ENCODE data around the gene MARCHF9.
"Not testable (repeated sequence)": the region's sequence is repeated elsewhere in the genome, so short reads cannot be mapped to it uniquely, and the experiment has no call there.

MARCHF9 gene

DNA sequence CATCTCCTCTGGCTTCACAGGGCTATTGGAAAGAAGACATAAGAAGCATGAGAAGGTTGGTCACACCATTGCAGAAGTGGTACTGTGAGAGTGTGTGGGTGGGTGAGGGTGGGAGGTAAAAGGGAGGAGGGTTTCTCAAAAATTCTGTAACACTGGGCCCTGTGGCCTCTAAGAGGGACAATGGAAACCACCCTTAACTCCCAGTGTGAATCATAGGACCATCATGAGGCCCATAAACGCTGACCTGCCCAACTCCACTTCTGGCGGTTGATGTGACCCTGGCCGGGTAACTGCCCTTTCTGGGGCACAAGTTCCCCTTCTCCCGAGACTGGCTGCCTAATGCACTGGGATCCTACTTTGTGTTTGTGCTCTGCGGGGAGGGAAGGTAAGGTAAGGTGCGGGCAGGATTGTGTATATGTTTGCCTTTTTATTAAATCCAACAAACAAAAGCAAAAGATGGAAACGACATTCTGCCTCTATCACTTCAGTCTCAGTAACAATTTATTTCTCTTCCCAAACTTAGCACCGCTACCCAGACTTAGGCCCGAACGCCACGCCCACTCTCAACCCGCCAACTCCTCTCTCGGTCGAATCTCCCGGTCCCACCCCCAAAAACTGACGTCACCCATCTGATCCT, 16.5 kb downstream of the MARCHF9 start:
- DNase-seq (ENCODE audit: low spot score) = peak; percentile 69

- peak; percentile 93 for DNase-seq (ENCODE audit: low spot score)
Measured at GRCh38 chr12:57771873-57772428, 17.0 kb downstream of the MARCHF9 start, which contains the start of gene METTL1. TSS of gene METTL1 (minus strand) at chr12:57772105. CDS start at chr12:57772083, 22 bp downstream.

- DNase-seq (ENCODE audit: low spot score) = no peak
Measured at GRCh38 chr12:57772429-57773322, 17.8 kb downstream of the MARCHF9 start, which contains the start of gene EEF1AKMT3. TSS of gene EEF1AKMT3 (plus strand) at chr12:57772614. CDS start at chr12:57772725, 111 bp downstream.

GRCh38 chr12:57774634-57775033, 19.7 kb downstream of the MARCHF9 start:
- DNase-seq (ENCODE audit: low spot score) = not testable (repeated sequence)

DNA sequence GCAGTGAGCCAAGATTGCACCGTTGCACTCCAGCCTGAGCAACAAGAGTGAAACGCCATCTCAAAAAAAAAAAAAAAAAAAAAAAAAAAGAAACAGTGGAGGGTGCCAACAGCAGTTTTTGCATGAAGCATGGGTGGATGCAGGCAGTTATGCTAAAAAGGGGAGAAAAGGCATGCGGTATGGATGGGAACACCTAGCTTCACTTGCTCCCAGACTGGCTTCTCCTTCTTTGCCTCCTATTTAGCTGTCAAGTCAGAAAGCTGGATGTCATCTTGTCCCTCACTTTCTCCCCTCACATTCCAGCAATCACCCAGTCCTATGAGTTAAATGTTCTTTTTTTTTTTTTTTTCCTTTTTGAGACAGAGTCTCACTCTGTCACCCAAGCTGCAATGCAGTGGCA, 20.1 kb downstream of the MARCHF9 start:
- DNase-seq (ENCODE audit: low spot score) = no peak

- DNase-seq (ENCODE audit: low spot score) = no peak
Measured at GRCh38 chr12:57775563-57776246, 20.8 kb downstream of the MARCHF9 start.

DNA sequence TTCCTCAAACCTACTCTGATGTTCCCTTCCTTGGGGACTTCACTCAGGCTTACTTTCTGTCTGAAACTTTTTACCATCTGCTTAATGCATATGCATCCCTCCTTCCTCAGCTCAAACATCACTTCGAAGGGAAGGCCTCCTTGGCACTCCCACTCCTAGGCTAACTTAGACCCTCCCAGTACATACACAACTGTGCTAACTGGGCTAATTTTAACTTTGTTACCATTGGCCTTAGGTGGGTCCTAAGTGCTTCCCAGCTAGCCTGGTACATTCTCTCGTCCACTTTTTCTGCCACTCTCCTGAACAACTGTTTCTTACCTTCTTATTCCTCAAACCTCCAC, 21.3 kb downstream of the MARCHF9 start:
- no peak for DNase-seq (ENCODE audit: low spot score)

- DNase-seq (ENCODE audit: low spot score) = no peak
Measured at GRCh38 chr12:57777367-57777766, 22.5 kb downstream of the MARCHF9 start.

GRCh38 chr12:57777911-57778310, 23.0 kb downstream of the MARCHF9 start:
- DNase-seq (ENCODE audit: low spot score) = no peak

DNA sequence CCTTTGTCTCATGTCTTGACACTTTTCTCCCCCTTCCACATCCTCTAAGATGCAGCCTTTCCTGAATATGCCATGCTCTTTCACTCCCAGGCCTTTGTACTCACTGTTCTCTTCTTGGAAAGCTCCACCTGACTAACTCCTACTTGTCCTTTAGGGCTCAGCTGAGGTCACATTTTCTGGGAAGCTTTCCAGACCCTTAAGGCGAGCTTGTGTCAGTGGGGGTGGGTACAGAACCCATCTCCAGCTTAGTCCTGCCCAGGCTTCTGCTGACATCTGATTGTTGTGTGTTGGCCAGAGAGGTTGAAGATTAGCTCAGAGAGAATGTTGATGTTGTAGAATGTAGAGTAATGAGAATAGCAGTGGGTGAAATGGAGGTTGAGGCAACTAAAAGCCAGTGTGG, 24.8 kb downstream of the MARCHF9 start:
- no peak for DNase-seq (ENCODE audit: low spot score)

GRCh38 chr12:57780284-57780897, 25.5 kb downstream of the MARCHF9 start:
- DNase-seq (ENCODE audit: low spot score) = no peak

- no peak for DNase-seq (ENCODE audit: low spot score)
Measured at GRCh38 chr12:57781244-57781643, 26.3 kb downstream of the MARCHF9 start.

GRCh38 chr12:57781801-57782200, 26.9 kb downstream of the MARCHF9 start:
- DNase-seq (ENCODE audit: low spot score) = no peak

DNA sequence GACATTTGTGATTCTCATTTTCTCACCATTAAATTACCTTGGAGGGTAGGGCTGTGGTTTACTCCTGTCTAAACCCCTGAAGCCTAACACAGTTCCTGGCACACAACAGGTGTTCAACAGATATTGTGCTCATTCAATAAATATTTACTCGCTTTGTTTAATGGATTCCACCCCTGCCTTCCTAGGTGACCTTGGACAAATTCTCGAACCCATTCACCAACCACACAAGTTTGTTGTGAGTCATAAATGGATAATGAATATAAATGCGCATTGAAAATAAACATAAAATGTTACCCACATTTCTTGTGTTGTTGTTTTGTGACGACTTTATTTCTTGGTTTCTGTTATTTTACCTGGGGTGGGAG, 27.3 kb downstream of the MARCHF9 start:
- DNase-seq (ENCODE audit: low spot score) = no peak

DNA sequence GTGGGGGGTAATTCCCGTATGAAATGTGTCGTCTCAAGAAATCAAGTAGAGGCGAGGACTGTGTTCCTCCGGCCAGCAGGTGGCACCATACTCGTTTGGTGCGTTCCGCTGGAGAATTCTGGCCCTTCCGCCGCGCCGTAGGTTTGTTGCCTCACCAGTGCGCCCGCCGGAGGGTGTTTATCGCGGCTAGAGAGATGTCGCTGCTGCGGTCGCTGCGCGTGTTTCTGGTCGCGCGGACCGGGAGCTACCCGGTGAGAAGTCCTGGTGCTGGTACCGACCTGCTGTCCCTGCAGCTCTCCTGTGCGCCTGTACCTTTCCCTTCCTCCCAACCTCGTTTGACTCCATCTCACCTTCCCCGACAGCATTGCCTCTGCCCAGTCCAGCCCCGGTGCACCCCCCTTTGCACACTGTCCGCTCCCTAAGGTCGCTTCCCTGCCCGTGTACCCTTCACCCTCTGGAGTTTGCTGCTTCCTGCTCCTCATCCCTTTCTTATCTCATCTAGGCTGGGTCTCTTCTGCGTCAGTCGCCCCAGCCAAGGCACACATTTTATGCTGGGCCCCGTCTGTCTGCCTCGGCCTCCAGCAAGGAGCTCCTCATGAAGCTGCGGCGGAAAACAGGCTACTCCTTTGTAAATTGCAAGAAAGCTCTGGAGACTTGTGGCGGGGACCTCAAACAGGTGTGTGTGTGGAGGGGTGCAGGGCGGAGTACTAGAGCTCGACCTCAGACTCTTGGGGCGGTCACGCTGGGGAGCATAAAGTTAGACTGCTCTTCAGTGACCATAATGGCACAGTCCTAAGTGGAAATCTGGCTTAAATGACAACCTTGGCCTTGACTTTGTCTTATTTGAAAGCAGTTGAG, 27.9 kb downstream of the MARCHF9 start, which contains the start of gene TSFM:
TSS of gene TSFM (plus strand) at position 180 of the 858 bp plus-strand sequence. CDS start at position 195, 15 bp downstream.
- peak; percentile 90 for DNase-seq (ENCODE audit: low spot score)

DNA sequence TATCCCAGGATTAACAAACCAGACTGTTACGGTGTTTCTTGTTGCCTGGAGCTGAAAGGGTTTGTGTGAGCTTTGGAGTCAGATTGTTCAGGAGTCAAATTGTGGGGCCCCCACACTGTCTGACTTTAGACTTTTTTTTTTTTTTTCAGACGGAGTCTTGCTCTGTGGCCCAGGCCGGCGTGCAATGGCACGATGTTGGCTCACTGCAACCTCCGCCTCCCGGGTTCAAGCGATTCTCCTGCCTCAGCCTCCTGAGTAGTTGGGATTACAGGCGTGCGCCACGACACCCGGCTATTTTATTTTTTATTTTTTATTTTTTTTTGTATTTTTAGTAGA, 28.5 kb downstream of the MARCHF9 start:
- DNase-seq (ENCODE audit: low spot score) = no peak

DNA sequence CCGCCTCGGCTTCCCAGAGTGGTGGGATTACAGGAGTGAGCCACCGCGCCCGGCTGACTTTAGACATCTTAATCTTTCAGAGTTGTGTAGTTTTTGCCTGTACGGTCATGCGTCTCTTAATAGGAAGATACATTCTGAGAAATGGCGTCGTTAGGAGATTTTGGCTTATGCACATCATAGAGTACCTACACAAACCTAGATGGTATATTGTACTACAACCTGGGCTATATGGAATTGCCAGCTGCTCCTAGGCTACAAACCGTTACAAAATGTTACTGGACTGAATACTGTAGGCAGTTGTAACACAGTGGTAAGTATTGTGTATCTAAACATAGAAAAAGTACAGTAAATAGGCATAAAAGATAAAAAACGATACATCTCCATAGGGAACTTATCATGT, 29.0 kb downstream of the MARCHF9 start:
- no peak for DNase-seq (ENCODE audit: low spot score)

DNA sequence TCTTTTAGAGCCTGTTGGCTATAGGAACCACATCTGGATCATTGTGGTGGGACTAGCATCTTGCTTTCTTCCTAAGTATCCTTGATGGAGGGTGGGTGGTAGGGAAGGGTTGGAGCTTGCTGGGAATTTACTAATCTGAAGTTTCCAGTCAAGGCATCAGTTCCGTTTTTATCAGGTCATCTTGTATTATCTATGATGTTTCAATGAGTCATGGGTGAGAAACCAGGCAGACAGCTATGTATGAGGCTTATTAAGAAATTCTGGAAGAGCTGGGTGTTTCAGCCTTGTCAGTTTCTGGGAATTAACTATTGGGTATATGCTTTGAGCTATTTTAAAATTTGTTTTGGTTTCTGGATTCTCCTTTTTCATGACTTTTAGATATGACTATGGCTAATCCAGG, 39.0 kb downstream of the MARCHF9 start:
- DNase-seq (ENCODE audit: low spot score) = no peak

GRCh38 chr12:57795354-57795753, 40.5 kb downstream of the MARCHF9 start:
- no peak for DNase-seq (ENCODE audit: low spot score)

GRCh38 chr12:57796996-57797395, 42.1 kb downstream of the MARCHF9 start:
- no peak for DNase-seq (ENCODE audit: low spot score)

GRCh38 chr12:57797933-57798332, 43.0 kb downstream of the MARCHF9 start:
- DNase-seq (ENCODE audit: low spot score) = no peak
